Activated CD4-positive, CD25-positive, alpha-beta regulatory T cell (primary cell): ENCODE results near the gene ARSG.

Experiments used
- DNase-seq, 4 experiments: peaks; one replicate each; lab custom pipeline; 2025; lab: John Stamatoyannopoulos, UW

Gene ARSG

DNA sequence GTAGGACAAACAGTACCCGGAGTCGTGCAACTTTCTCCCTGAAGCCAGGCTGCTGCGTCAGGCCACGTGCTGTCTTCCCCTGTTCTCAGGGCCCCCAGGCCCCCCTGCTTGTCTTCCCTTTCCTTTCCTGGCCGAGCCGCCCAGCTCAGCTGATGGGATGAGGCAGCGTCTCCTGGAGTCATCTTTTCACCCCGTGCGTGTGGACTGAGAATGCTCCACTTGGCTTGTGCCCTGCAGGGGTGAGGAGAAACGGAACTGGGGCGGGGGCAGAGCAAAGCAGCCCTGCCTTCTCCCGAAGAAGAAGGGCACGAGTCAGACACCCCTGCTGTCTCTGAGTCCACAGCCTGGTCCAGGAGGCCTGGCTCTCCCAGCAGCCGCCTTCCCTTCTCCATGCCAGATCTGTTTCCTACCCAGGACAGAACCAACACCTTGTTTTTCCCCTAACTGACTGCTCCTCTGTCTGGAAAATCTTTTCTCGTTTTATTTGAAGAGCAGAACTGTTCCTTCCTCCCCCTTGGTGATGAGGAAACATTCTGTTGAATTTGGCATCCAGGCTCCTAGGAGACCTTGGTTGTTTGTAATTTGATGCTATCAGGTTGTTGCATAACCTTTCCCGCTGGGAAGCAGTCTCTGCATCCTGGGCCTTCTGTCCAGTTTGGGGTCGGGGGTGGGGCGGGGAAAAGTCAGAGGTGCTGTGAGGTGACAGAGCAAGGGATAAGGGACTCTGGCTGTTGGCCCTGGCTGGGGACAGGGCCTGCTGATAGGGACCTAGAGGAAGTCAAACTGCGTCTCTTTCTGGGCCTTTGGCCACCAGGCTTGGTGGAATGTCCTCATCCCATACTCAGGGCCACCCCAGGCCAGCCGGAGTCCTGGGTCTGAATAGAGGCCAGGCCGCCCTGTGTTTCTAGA lies 87.2 kb downstream of the ARSG start:
- no peak for DNase-seq

- DNase-seq = no peak
These were observed 87.8 kb downstream of the ARSG start for GRCh38 chr17:68379177-68379510.

DNA sequence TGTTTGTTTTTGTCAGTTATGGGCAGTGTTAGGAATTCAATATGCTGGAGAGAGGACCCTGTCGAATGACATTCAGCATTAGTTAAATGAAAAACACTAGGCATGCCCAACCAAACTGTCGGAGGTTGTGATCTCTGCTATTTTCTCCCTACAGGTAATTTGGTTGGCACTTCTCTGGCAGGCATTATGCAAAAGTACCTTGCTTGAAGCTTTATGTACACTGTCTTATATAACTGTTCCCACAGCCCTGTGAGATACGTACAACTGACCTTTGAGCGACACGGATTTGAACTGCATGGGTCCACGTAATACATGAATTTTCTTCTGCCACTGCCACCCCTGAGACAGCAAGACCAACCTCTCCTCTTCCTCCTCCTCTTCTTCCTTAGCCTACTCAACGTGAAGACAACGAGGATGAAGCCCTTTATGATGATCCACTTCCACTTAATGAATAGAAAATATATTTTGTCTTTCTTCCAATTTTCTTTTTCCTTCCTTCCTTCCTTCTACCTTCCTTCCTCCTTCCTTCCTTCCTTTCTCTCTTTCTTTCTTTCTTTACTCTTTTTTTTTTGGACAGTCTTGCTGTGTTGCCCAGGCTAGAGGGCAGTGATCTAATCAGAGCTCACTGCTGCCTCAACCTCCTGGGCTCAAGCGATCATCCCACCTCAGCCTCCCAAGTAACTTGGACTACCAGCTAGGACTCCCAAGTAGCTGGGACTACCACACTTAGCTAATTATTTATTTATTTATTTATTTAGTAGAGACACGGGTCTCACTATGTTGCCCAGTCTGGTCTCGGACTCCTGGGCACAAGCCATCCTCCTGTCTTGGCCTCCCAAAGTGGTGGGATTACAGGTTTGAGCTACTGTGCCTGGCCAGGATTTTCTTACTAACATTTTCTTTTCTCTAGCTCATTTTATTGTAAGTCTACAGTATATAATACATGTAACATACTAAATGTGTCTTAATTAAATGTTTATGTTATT lies 88.7 kb downstream of the ARSG start:
- no peak for DNase-seq

DNA sequence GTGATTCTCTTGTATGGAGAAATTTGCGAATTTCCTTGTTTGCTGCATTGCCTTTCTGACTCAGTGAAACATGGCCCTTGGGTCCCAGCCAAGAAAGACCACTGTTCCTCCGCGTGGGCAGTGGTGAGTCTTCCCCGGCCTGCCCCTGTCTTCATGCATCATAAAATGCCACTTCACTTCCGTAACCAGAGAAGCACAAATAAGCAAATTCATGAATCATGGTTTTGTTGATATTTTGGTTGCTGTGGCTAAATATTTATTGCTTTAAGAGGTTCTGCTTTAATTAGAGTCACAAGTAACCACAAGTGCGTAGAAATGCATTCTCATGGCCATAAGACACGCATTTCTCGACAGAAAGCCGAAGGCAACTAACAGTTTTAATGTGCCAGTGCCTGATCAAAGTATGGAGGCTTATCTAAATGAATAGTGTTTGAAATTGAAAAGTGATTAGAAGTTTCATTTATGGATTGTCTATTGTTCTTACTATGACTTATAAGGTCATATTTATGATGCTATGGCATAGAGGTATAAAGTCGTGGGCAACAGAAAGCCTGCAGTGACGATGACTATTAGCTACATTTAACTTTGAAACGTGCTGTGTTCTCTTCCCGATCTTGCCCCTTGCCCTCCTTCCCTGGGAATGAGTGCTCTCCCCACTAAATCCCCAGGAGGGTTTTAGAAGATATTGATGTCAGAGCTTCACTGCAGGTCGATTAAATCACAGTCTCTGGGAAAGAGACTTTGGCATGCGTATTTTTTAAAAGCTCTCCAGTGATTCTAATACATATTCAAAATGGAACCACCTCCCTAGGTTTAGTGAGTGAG lies 90.0 kb downstream of the ARSG start:
- no peak for DNase-seq

DNA sequence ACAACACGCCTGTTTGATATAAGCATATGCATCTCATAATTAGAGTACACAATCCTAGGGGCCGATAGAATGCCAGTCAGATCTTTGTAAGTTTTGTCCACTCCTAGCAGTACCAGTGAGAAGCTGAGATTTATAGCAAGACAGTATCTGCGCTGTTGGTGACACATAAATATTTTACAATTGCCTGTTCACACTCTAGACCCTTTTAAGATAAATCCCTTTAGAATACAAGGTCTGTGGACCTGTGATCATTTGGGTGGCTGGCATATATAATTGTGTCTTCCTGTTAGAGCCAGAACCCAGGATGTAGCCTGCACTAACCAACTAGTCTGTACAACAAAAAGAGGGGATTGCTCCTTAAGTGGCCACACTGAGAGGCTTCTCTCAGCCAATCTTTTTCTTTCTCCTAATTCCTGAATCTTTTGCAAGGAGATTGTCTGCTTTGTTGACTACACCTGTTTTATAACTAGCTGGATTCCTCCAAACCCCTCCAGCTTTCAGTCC lies 91.3 kb downstream of the ARSG start:
- no peak for DNase-seq

DNA sequence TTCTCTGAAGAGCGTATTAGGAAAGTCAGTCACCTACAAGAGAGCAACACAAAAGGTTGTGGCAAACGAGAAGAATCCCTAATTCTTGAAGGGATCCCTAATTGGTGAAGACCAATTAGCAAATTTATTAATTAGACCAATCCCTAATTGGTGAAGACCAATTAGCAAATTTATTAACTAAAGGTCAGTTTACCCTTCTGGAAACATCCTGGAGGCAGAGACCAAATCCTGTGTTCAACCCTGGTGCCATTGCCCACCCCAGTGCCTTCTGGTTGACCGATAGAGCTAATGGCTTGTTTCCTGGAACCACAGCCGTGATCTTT lies 91.8 kb downstream of the ARSG start:
- DNase-seq = no peak

DNA sequence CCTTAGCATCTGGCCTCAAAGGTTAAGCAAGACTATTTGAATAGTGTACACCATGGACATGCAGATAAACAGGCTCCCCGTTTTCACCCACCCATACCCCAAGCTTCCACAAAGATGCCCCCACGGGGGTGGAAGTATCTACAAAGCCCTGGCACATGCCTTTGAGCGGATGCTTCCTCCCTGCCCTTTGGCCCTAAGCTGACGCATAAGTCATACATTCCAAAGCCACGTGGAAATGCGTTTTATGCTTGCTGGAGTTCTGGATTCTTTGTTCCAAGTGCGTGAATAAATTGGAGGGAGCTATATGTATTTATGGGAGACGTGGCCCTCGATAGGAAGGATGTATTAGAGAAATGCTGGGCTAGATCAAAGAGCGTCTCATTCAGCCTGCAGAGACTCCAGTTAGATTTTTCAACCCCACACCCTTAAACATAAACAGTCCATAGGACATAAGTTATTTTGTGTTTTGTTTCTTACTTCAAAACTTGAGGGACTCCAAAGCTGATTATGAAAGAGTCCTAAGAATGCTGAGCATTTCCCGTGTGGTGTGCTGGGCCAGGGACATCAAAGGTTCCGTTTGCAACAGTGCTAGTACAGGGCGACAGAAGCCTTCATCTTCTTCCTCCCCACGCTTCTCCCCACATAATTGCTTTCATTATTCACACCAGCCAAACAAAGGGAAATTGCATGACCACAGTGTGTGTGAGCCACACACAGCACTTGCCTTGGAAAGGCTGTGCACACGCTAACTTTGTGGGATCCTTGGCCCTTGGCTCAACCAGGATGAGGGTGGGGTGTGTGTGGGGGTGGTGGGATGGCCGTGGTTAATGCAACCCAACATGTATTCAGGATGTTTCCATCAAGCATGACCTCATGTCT lies 92.4 kb downstream of the ARSG start:
- no peak for DNase-seq

DNA sequence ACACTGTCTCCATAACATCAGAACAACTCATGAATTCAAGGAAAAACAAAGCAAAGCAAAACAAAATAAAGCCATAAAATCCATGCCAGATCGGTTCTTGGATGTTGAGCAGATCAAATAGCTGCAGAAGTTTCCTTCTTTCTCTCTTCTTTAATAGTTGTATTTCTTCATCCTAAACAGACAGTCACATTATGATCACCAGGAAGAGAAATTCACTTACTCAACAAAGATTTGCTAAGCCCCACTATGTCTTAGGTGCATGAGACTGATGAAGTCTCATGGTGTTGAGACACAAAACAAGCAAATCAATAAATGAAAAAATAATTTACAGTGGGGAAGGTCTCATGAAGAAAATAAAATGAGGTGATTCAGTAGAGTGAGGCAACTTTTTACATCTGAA lies 93.2 kb downstream of the ARSG start:
- no peak for DNase-seq

DNA sequence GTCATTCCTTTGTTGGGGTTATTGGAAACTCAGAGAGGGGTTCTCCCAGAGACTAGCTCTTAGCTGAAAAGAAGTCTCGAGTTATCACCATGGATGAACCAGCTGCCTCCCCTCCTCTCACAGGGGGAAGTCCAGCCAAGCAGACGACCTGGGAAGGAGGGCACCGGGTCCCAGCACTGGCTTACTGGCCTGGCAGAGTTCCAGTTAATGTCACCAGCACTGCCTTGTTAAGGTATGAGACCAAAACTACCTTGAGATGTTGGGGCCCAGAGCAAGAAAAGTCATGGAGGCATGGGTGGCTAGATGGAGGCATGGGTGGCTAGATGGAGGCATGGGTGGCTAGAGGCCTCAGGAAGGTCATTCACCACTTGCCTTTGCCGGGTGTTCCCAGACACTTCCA lies 93.6 kb downstream of the ARSG start:
- DNase-seq = no peak

GRCh38 chr17:68385490-68386215 lies 94.4 kb downstream of the ARSG start:
- DNase-seq = no peak

DNA sequence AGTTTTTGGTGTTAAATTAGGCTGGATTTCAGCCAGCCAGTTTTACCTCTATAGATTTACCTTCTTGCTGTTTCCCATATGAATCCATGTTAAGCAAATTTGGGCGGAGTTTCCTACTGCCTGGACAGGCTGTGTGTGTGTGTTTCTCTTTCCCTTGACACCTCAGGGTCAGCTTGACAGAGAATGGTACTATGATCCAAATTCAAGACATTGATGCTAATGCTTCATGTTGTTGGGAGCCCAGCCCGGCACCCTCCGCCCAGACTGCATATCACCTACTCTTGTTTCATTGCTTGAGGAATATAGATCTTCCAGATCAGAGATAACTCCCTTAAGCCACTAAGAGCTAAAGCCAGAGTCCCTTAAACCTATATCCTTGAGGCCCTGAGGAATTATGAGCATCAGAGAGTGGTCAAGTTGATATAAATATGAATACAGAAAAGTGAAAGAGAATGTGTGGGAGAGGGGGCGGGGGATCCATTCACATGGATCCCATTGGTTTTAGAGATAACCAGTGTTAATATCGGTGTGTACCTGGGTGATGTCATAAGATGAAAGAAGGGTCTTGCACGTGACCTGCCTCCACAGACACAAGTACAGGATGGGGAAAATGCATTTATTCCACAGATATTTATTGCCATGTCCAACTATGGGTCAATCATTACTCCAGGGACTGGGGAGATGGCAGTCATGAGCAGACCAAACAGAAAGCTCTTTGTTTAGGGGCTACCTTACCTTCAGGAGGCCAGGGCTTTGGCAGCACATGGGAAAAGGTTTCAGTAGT lies 96.3 kb downstream of the ARSG start:
- no peak for DNase-seq

GRCh38 chr17:68389041-68389440 lies 97.7 kb downstream of the ARSG start:
- DNase-seq = no peak

GRCh38 chr17:68390888-68391545 lies 99.7 kb downstream of the ARSG start:
- DNase-seq = no peak

DNA sequence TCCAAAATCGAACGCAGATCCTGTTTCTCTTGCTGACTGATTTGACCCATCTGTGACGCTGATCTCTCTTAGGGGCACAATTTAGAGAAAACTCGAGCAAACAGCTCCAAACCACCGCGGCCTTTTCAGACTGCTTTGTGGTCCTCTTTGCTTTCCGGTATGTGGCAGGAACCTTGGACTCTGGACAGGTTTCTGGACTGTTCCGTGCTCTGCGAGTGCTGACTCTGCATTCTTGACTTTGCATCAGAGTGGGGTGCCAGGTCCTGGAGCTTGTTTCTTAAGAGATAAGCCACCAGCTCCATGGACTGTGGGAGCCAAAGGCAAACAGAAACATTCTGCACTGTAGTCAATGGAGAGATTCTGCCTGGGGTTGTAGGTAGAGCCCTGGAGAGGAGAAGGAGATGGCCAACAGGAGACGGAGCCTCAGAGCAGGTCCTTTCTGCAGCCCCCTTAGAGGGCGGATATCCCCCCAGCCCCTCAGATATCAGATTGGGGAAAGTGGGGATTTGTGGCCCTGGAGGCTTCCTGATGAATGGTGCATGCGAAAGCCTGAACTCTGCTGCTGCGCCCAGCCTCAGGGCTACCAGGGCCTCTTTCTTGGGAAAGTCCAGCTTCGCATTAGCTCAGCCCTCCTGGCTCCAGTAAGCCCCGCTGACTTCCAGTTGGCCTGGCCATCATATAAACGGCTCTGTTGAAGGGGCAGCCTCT lies 100.4 kb downstream of the ARSG start:
- DNase-seq = no peak

DNA sequence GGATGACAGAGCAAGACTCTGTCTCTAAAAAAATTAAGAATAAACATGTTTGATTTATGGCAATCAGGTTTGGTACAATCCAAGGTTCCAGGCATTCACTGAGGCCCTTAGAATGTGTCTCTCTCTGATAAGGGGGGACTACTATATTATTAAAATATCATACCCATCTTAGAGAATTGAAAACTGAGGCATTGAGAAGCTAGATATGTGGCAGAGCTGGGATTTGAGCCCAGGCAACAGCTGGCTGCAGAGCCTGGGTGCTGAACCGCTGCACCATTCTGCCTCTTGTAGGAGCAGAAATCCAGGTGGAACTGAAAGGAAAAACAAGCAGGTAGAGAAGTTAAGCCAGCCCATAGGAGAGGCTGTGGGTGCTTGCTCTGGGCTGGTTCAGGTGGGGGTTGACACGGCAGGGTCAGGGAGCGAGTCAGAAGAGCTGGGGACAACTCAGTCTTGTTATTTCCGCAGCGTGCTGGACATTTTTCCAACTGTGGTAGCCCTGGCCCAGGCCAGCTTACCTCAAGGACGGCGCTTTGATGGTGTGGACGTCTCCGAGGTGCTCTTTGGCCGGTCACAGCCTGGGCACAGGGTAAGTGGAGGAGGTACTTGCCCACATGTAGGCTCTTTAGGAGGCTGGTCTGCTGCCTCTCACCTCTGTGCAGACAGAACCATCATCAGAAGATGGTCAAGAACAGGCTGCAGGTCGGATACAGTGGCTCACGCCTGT lies 103.5 kb downstream of the ARSG start:
- no peak for DNase-seq

GRCh38 chr17:68396226-68397107 lies 105.2 kb downstream of the ARSG start:
- DNase-seq = no peak

GRCh38 chr17:68397108-68397536 lies 105.8 kb downstream of the ARSG start:
- no peak for DNase-seq
